GM19372 (cell line): Measurements from ENCODE around the gene WFDC10A.
"Not testable (repeated sequence)": the region's sequence is repeated elsewhere in the genome, so short reads cannot be mapped to it uniquely, and the experiment has no call there.

Experiments used
- ATAC-seq: cut with Tn5 transposase; IDR thresholded peaks from one replicate; pipeline ENCODE4 v1.9.1; 2021; ENCODE audit warnings: mild to moderate bottlenecking, low read depth, moderate library complexity; ENCODE audit not compliant: unreplicated experiment

WFDC10A gene

DNA sequence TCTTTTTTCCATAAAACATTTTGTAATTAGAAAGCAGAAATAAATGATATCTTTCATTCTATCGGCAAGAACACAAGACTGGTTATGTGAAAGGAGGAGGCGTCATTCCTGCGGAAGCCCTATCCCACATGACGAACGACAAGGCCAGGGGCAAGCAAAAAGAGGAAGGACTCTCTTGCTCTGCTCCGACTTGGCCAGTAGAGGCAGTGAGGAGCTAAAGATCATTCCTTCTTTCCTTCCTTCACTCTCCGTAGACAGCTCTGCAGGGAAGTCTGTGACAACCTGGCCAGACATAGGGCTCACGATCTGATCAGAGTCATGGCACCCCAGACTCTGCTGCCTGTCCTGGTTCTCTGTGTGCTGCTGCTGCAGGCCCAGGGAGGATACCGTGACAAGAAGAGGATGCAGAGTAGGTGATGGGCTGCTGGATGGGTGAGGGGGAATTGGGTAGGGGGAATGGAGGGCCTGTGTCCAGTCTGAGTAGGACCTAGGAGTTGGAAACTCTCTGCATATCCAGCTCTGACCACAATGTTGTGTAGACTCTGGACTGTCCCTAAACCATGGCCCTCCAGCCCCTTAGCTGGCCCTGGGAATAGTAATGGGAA, at the start of gene WFDC10A:
WFDC10A (plus strand) TSS at position 244 of the 605 bp plus-strand sequence; CDS start at position 319, 75 bp downstream.
- ATAC-seq: no peak

- ATAC-seq: no peak
These were observed 47.8 kb upstream of the WFDC10A start for GRCh38 chr20:45581702-45582101.

DNA sequence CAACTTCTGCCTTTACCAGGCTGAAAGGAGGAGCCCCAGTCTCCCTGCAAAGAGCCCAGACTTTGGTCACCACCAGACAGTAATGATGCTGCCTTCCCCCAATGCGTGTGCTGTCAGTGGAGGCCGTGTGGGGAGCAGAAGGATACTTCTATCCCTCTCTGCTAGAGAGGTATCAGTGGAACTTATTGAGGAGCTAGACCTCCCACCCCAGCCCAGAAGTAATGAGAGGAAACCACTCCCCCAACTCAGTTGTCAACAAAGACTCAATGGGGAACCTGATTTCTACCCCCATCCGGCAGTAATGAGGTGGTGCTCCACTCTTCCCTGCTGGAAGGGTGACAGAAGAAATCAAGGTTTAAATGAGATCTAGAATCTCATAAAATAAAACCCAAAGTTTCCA, 46.0 kb upstream of the WFDC10A start:
- no peak for ATAC-seq

- not testable (repeated sequence) for ATAC-seq
These were observed 45.2 kb upstream of the WFDC10A start for GRCh38 chr20:45584294-45584693.

GRCh38 chr20:45585986-45586385, 43.6 kb upstream of the WFDC10A start:
- not testable (repeated sequence) for ATAC-seq

GRCh38 chr20:45588800-45589199, 40.7 kb upstream of the WFDC10A start:
- no peak for ATAC-seq

GRCh38 chr20:45589725-45590124, 39.8 kb upstream of the WFDC10A start:
- ATAC-seq: no peak

DNA sequence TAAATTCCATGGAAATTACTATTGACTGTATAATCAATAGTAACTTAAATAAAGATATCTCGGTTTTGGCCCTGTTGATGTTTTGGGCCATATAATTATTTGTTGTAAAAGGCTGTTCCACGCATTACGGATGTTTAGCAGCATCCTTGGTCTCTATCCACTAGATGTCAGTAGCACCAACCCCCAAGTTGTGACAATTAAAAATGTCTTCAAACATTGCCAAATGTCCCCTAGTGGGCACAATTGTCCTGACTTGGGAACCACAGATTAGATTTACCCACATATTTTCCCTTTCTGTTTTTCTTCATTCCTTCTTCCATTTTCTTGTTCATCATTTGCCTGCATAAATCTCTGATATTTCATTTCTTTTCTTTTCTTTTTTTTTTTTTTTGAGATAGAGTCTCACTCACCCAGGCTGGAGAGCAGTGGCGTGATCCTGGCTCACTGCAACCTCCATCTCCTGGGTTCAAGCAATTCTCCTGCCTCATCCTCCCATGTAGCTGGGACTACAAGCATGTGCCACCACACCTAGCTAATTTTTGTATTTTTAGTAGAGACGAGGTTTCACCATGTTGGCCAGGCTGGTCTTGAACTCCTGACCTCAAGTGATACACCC, 36.9 kb upstream of the WFDC10A start:
- no peak for ATAC-seq

GRCh38 chr20:45593498-45593897, 36.0 kb upstream of the WFDC10A start:
- no peak for ATAC-seq

DNA sequence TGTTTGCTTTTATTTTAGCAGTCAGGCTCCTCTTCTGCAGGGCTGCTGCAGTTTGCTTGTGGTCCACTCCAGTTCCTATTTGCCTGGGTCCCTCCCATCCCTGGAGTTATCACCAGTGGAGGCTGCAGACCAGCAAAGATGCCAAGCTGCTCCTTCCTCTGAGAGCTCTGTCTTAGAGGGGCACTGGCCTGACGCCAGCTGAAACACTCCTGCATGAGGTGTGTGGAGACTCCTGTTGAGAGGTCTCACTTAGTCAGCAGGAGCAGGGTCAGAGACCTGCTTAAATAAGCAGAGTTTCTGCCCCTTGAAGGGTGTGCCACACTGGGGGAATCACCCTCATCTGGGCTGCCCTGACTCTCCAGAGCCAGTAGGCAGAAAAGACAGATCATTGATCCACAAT, 34.3 kb upstream of the WFDC10A start:
- no peak for ATAC-seq

GRCh38 chr20:45607810-45608209, 21.7 kb upstream of the WFDC10A start:
- ATAC-seq: no peak

GRCh38 chr20:45611054-45611453, 18.5 kb upstream of the WFDC10A start:
- ATAC-seq: no peak

GRCh38 chr20:45612314-45612713, 17.2 kb upstream of the WFDC10A start:
- ATAC-seq: no peak

- no peak for ATAC-seq
These were observed 11.9 kb upstream of the WFDC10A start for GRCh38 chr20:45617591-45617990.

DNA sequence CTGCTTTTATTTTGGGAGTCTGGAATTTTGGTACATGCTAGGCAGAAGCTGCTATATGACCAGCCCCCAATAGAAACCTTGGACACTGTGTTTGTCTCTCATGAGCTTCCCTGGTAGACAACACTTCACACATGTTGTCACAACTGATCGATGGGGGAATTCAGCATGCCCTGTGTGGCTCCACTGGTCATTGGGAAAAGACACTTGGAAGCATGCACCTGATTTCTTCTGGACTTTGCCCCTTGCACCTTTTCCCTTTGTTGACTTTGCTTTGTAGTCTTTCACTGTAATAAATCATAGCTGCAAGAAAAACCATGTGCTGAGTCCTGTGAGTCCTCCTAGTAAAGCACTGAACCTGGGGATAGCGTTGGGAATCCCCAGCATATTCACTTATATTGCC, 7.9 kb upstream of the WFDC10A start:
- ATAC-seq: no peak

GRCh38 chr20:45626540-45626939, 3.0 kb upstream of the WFDC10A start:
- ATAC-seq: no peak

GRCh38 chr20:45630371-45630770, 832 bp downstream of the WFDC10A start:
- ATAC-seq: no peak

DNA sequence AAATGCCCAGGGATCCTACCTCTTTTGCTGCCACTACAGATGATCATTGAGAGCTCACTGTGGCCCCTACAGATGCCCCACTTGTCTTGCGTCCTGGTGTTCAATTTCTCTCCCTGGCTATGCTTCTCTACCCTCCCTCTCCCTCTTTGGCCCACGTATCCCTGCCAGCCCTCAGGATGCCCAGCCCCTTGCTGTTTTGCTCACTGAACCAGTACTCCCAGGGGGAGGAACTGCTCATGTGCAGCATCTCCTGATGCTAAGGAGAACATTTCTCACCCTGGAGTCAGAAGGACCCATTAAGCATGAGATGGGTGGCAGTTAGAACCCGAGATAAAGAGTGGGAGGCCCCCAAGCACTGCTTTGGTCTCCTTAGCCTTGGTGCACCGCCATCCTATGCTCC, 1.6 kb downstream of the WFDC10A start, which contains the start of gene WFDC9:
WFDC9 (minus strand) TSS at position 101 of the 400 bp plus-strand sequence. CDS start 21,103 bp downstream, outside the sequence.
- no peak for ATAC-seq

GRCh38 chr20:45636513-45636912, 7.0 kb downstream of the WFDC10A start:
- no peak for ATAC-seq

DNA sequence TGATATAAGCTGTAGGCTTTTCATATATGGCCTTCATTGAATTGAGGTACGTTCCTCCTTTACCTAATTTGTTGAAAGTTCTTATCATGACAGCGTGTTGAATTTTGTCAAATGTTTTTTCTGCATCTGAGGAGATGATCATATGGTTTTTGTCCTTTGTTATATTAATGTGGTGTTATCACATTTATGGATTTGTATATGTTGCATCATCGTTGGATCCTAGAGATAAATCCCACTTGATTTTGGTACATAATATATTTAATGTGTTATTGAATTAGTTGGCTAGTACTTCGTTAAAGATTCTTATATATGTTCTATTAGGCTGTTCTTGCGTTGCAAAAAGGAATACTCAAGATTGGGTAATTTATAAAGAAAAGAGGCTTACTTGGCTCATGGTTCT, 10.1 kb downstream of the WFDC10A start:
- ATAC-seq: no peak

- ATAC-seq: not testable (repeated sequence)
These were observed 11.5 kb downstream of the WFDC10A start for GRCh38 chr20:45641076-45641475.

DNA sequence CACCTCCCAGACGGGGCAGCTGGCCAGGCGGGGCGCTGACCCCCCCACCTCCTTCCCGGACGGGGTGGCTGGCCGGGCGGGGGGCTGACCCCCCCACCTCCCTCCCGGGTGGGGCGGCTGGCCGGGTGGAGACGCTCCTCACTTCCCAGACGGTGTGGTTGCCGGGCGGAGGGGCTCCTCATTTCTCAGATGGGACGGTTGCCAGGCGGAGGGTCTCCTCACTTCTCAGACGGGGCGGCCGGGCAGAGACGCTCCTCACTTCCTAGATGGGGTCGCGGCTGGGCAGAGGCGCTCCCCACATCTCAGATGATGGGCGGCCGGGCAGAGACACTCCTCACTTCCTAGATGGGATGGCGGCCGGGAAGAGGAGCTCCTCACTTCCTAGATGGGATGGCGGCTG, 16.3 kb downstream of the WFDC10A start:
- not testable (repeated sequence) for ATAC-seq
